HS-27A (cell line): ENCODE results near the gene DEFB132.
A peak's percentile ranks its signal among the peaks of the same experiment; 100 is the strongest.

Source experiments
- DNase-seq: peaks from one replicate; pipeline ENCODE4 v3.0.0-alpha.2; 2012; ENCODE audit warnings: low read depth, missing footprints

Gene DEFB132

DNA sequence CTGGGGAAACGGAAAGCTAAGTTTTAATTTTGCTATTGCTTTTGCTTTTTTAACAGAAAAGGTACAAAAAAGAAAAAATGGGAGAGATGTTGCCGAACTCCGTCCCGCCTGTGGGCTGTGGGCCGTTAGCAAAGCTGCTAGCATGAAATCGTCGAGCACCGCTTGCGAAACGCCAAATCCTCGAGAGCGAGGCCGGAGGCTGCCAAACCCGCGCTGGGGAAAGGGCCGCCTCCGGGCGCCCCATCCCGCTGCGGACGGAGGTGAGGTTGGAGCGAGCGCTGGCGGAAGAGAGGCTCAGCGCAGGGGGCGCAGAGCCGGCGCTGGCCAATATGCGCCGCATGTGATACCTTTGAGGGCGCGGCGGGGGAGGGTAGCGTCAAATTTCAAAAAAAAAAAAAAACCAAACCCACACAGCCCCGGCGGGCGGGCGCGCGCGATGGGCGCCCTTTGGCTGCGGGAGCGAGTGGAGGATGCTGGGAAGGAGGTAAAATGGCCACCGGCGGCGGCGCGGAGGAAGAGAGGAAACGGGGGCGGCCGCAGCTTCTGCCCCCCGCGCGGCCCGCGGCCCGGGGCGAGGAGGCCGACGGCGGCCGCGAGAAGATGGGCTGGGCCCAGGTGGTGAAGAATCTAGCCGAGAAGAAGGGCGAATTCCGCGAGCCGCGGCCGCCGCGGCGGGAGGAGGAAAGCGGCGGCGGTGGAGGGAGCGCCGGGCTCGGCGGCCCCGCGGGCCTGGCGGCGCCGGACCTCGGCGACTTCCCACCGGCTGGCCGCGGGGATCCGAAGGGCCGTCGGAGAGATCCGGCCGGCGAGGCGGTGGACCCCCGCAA is 39.8 kb downstream of the DEFB132 start, which contains the start of gene ZCCHC3:
Gene ZCCHC3 (plus strand): TSS at position 473 of the 827 bp plus-strand sequence. CDS start 17 bp downstream, at position 490.
- peak; percentile 79 for DNase-seq

DNA sequence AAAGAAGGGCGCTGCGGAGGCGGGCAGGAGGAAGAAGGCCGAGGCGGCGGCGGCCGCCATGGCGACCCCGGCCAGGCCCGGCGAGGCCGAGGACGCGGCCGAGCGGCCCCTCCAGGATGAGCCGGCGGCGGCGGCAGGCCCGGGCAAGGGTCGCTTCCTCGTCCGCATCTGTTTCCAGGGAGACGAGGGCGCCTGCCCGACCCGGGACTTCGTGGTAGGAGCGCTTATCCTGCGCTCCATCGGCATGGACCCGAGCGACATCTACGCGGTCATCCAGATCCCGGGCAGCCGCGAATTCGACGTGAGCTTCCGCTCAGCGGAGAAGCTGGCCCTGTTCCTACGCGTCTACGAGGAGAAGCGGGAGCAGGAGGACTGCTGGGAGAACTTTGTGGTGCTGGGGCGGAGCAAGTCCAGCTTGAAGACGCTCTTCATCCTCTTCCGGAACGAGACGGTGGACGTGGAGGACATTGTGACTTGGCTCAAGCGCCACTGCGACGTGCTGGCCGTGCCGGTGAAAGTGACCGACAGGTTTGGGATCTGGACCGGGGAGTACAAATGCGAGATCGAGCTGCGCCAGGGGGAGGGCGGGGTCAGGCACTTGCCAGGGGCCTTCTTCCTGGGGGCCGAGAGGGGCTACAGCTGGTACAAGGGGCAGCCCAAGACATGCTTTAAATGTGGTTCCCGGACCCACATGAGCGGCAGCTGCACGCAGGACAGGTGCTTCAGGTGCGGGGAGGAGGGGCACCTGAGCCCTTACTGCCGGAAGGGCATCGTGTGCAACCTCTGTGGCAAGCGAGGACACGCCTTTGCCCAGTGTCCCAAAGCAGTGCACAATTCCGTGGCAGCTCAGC is 40.6 kb downstream of the DEFB132 start:
- DNase-seq = peak; percentile 54

DNA sequence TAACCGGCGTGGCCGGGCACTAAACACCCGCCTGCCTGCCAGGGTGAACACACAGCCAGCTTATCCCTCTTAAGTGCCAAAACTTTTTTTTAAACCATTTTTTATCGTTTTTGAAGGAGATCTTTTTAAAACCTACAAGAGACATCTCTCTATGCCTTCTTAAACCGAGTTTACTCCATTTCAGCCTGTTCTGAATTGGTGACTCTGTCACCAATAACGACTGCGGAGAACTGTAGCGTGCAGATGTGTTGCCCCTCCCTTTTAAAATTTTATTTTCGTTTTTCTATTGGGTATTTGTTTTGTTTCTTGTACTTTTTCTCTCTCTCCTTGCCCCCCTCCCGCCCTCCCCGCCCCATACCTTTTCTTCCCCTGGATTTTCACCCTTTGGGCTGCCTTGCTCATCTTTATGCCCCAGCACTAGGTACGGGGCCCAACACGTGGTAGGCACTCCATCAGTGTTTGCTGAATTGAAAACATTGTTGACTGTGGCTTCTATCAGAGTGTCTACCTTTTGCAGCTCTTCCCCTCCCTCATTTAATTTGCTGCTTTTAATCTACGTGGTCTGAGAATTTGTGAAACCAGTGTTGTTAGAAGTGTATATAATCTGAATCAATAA is 41.4 kb downstream of the DEFB132 start:
- no peak for DNase-seq

DNA sequence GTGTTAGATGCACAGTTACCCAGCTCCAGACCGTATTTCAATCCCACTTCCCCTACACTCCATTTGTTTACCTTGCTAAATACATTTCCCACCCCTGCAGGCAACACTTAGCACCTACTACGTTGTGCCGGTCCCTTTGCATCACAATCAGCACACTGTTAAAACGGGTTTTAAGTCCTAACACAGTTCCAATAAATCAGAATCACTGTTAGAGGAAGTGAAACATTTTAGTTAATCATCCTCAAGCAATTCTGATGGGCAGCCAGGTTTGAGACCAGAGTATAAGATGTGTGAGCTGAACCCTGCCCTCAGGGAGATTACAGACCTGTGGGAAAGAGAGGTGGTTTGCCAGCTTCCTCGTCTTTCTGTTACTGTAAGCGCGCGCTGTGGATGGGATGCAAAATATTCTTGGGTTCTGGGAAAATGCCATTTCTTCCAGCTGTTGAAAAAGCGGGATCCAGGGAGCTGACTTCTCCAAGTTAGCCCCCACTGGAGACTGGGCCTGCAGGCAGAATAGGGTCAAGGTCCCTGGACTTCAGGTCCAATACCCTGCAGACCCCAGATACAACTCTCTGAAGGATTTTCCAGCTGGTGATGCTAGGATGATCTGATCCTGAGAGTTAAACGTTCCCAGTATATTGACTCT is 42.9 kb downstream of the DEFB132 start:
- no peak for DNase-seq

DNA sequence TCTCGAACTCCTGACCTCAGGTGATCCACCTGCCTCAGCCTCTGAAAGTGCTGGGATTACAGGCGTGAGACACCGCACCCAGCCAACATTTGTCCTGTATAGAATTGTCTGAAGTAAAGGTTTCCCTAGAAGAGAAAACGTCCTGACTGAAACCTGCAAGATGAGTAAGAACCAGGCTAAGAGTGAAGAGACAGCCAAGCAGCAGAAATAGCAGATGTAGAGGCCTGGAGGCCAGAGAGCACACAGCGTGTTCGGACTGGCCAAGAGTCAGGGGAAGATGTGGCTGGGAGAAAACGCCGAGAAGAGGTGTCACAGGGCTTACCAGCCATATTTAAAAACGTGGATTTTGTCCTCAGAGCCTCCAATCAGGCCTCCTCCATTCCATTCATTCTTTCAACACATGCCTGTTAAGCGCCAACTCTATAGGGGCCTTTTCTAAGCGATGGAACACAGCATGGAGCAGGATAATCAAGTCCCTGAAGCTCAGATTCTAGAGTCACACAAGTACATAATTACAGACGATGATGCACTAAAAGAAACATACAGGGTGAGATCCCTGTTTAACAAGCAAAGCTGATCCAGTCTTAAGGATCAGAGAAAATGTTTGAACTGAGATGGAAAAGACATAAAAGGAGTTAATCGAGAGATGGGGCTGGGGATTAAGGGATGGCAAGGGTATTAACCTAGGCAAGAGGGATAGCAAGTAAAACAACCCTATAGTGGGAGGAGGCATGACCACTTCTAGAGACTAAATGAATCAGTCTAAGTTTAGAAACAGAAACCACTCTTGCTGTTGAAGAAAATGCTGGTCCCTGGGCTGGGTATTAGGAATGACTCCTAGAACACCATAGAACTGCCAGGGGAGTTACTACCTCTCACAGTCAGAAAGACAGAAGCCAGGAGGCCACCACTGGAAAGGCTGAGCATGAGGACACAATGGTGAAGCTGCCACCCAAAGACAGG is 44.6 kb downstream of the DEFB132 start:
- no peak for DNase-seq

DNA sequence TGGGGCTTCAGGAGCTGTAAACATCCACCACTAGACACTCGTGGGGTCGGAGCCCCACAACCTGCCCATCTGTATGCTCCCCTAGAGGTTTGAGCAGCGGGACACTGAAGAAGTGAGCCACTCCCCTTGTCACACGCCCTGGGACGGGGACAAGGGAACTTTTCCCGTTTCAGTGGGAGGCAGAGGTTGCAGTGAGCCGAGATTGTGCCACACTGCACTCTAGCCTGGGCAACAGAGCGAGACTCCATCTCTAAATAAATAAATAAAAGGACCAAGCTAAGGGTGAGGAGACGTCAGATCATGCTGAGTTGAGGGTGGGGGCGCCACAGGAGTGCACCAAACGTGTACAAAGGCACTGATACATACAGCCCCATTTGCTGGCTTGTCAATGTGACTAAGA is 48.2 kb downstream of the DEFB132 start:
- no peak for DNase-seq

DNA sequence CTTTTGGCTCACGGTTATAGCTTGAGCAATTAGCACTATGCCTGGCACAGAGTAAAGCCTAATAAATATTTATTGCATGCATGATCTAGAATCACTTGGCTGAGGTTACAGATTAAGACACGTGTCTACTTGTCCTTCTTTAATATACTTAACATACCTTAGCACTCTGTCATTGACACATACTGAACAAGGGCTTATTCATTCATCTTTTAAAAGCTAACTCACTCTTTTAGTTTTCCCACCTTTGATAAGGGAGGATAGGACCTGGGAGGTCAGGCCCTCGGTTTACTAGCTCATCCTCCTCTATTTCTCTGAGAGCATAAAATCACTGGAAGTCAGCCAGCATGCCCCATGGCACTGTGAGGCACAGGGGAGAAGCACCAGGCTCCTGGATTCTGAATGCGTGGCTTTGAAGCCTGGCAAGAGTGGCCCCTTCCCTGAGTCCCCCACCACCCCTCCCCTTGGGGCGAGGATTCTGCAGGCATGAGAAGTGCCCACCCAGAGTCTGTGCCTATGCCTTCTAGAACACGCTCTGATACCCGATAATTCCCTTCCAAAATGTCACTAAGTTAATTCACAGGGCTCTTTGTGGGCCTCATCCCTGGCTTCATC is 51.0 kb downstream of the DEFB132 start:
- DNase-seq = no peak

DNA sequence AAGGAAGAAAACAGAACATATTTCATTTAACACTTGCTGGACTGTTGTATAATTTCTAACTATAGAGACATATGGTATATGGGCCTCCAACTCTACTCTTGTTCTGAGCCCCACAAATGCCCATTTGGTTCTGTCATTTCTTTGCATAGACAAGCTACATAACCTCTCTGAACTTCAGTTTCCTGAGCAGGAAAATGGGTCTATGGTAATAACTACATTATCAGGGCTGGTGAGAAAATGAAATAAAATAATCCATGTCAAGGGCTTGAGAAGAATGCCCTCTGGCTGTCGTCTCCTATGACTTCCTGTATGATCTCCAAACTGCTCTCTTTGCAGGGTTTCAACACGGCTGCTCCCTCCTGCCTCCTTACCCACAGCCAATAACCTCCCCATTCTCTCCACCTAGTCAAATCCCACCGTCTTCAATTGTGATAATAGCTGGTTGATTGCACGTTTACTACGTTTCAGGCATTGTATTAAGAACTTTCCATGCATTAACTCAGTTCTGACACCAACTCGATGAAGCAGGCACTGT is 51.8 kb downstream of the DEFB132 start:
- DNase-seq = no peak

DNA sequence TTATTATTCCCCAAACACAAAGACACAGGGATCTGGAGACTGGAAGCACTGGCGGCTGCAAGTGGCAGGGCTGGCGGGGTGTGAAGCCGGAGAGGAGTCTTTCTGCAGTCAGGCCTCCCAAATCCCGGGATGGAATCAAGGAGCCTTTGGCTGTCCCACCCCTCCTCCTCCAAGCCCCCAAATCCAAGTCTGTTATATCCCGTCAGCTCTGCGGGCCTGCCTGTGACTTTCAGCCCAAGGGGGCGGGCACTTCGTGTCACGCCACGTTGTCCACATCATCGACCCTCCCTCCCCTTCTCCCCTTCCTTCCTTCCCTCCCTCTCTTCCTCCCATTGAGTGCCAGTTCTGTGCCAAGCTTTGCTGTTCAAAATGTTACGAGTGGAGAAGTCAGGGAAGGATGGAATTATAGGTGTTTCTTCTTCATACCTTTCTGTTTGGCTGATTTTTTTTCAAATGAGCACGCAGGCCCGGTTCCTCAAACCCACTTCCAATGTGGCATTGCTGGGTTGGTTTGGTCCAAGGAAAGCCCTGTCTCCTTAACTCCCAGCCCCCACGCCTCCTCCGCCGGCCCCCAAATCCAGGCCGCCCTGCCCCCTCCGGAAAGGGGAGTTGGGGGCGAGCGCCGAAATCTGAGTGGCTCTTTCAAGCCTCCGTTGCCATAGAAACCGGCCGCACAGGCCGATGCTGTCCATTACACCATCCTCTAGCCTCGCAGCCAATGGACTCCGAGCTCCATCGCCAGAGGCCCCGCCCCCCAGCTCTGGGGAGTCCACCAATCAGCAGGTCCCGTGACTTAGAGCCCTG is 52.5 kb downstream of the DEFB132 start:
- peak; percentile 96 for DNase-seq

DNA sequence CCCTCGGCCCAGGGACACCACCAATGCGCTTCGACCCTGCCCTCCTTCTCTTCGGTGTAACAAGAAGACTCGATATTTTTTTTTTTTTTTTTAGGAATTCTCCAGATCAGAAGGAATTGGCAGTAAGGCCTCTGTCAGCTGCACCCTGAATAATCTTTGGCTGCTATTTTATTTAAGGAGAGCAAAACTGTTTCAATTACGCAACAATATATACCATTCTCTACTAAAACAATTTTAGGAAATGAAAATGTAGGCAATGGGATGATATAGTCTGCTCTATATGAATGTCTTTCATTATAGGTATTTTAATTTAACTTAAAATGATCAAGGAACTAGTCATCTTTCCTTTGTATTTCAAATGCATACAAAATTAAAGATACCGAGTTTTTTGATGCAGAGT is 53.1 kb downstream of the DEFB132 start:
- no peak for DNase-seq
